CD4-positive, alpha-beta T cell treated with Interleukin-6 for 4 hours (primary cell): ENCODE measurements around the gene SERPINA10.
"Not testable (repeated sequence)": the region's sequence is repeated elsewhere in the genome, so short reads cannot be mapped to it uniquely, and the experiment has no call there.

Experiments
- DNase-seq: peaks from one replicate; pipeline ENCODE4 v3.0.0-alpha.2; 2020; ENCODE audit warnings: mixed read lengths

SERPINA10 gene

GRCh38 chr14:94282991-94283723, 9.9 kb downstream of the SERPINA10 start:
- no peak for DNase-seq

DNA sequence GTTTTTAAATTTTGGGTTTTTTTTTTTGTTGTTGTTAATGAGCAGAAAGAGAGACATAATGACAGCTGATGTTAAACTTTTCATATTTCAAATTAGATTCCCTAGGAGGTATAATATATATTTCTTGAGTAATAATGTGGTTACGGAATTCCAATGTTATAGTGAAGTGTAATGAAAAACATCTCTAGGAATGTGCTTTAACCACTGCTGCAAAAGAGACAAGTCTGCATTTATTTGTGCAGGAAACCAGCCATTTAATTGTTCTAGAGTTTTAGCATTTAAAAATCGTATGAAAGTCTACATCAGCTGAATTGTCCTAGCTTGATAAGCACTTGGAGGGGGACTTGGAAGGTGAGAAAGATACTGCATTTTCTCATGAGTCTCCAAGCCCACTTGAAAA, 14.3 kb downstream of the SERPINA10 start:
- no peak for DNase-seq

GRCh38 chr14:94276898-94277561, 16.0 kb downstream of the SERPINA10 start:
- not testable (repeated sequence) for DNase-seq

DNA sequence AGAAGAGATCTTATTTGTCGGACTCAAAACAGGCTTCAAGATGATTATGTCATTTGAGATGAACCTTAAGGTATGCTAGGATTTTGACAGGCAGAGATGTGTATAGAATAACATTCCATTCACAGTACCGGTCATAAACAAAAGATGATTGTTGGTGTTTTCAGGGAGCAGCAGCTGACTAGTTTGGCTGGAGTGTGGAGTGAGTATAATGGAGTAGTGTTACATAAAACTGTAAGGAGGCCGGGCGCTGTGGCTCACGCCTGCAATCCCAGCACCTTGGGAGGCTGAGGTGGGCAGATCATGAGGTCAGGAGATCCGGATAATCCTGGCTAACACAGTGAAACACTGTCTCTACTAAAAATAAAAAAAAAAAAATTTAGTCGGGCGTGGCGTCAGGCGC, 23.9 kb downstream of the SERPINA10 start:
- DNase-seq = no peak

- not testable (repeated sequence) for DNase-seq
Measured at GRCh38 chr14:94268582-94268981, 24.5 kb downstream of the SERPINA10 start.

GRCh38 chr14:94267352-94267751, 25.7 kb downstream of the SERPINA10 start:
- no peak for DNase-seq

GRCh38 chr14:94264195-94264594, 28.9 kb downstream of the SERPINA10 start:
- not testable (repeated sequence) for DNase-seq

DNA sequence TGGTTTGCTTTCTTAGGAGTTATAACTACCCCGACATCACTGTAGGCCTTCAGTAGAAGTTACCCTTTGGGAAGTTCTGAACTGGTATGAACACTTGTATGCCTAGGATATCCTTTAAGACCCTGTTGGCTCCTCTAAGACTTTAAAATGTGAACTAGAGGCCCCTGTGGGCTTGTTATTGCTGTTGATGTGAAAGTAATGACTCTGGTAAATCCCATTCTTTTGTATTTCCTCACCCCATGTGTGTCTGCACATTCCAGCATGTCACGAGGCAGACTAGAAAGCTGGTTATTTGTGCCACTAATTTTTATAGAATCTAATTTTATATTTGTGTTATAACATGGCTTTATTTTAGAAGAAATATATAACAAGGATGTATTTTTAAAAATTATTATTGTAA, 48.9 kb downstream of the SERPINA10 start:
- DNase-seq = no peak

DNA sequence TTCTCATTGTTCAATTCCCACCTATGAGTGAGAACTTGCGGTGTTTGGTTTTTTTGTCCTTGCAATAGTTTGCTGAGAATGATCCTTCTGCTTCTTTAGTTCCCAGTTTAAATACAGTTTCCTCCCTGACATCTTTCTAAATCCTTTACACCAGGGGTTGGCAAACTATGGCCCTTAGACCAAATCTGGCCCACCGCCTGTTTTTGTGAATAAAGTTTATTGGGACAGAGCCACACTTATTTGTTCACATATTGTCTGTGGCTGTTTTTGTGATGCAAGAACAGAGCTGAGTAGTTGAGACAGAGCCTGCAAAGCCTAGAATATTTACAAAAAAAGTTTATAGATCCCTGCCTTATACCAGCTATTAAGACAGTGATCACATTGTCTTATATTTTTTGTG, 53.7 kb downstream of the SERPINA10 start:
- no peak for DNase-seq

- no peak for DNase-seq
Measured at GRCh38 chr14:94237983-94238382, 55.1 kb downstream of the SERPINA10 start.

DNA sequence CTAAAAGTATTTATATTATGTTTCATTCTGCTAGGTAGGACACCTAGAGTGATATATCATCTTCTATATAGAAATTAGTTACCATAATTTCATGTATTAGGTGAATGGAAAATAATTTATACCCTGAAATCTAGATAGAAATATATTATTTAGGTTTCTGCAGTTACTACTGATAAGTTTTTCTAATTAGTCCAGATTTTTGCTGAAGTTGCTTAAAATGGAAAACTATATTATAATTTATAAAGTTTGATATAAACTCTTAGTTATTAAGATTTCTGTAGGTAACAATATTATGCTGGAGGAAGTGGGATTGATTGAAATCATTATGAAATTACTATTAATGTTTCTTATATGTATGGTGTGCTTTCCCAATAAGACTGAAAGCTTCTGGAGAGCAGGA, 56.0 kb downstream of the SERPINA10 start:
- DNase-seq = no peak
